ENCODE results near the gene HS6ST2. TPM values are rescaled to one million over a fixed set of nuclear protein-coding genes. Genes with fewer than 3 reads are reported as not detected.
"Not testable (repeated sequence)": the region's sequence is repeated elsewhere in the genome, so short reads cannot be mapped to it uniquely, and the experiment has no call there.

Gene HS6ST2
- total RNA-seq, 2 experiments from 2014 or later = not detected

GRCh38 chrX:132986556-132986955, 28.1 kb upstream of the HS6ST2 start:
- Histone ChIP-seq H3K4me1 (ENCODE audit: insufficient read depth, low read length, poor library complexity, severe bottlenecking) (no peaks in the 10 kb centered on the region), H3K4me2 (ENCODE audit: low read length) (no peak overlapping the region), H4K20me1 (ENCODE audit: insufficient read depth, low read length) (no peaks in the 10 kb centered on the region), H3K4me3 (ENCODE audit: low read depth, low read length, poor library complexity, severe bottlenecking) (no peak overlapping the region), H3K79me2 (ENCODE audit: insufficient read depth, low read depth, low read length) (no peaks in the 10 kb centered on the region), H2AFZ (ENCODE audit: low read length) (no peak overlapping the region), H3K9me2 (ENCODE audit: insufficient read depth, low read length) (no peaks in the 10 kb centered on the region), H3K36me3 (ENCODE audit: insufficient read depth, low read length) (no peaks in the 10 kb centered on the region), H3K27ac (ENCODE audit: low read depth, low read length, poor library complexity, severe bottlenecking) (no peak overlapping the region), H3K9me3 (ENCODE audit: low read length) (no peaks in the 10 kb centered on the region)
- CTCF ChIA-PET (ENCODE audit: unreplicated experiment) = no interaction called here
- POLR2A ChIA-PET = no interaction called here
- intact Hi-C loops (cut with micrococcal nuclease; ENCODE audit: unreplicated experiment) = no loop called here
- DNase-seq (ENCODE audit: low spot score) = no peak
- BruUV-seq (replicated peaks) = no TSS peak
- TF ChIP-seq CTCF (conservative IDR thresholded peaks at IDR 0.05; ENCODE audit: low read length) (no peak), EZH2phosphoT487 (IDR thresholded peaks at IDR 0.05; ENCODE audit: borderline replicate concordance, low read depth, low read length) (no peak)

GRCh38 chrX:132984058-132984650, 25.7 kb upstream of the HS6ST2 start:
- Histone ChIP-seq H3K27ac (ENCODE audit: low read depth, low read length, poor library complexity, severe bottlenecking) (no peak overlapping the region), H3K9me3 (ENCODE audit: low read length) (no peaks in the 10 kb centered on the region), H3K9me2 (ENCODE audit: insufficient read depth, low read length) (no peaks in the 10 kb centered on the region), H3K4me2 (ENCODE audit: low read length) (no peak overlapping the region), H2AFZ (ENCODE audit: low read length) (no peak overlapping the region), H3K36me3 (ENCODE audit: insufficient read depth, low read length) (no peaks in the 10 kb centered on the region), H3K4me1 (ENCODE audit: insufficient read depth, low read length, poor library complexity, severe bottlenecking) (no peaks in the 10 kb centered on the region), H4K20me1 (ENCODE audit: insufficient read depth, low read length) (no peaks in the 10 kb centered on the region), H3K79me2 (ENCODE audit: insufficient read depth, low read depth, low read length) (no peaks in the 10 kb centered on the region), H3K4me3 (ENCODE audit: low read depth, low read length, poor library complexity, severe bottlenecking) (no peak overlapping the region)
- BruUV-seq (replicated peaks) = no TSS peak
- intact Hi-C loops (cut with micrococcal nuclease; ENCODE audit: unreplicated experiment) = no loop called here
- CTCF ChIA-PET (ENCODE audit: unreplicated experiment) = no interaction called here
- no peak for DNase-seq (ENCODE audit: low spot score)
- TF ChIP-seq CTCF (conservative IDR thresholded peaks at IDR 0.05; ENCODE audit: low read length) (no peak), EZH2phosphoT487 (IDR thresholded peaks at IDR 0.05; ENCODE audit: borderline replicate concordance, low read depth, low read length) (no peak)
- POLR2A ChIA-PET = no interaction called here

GRCh38 chrX:132983496-132983895, 25.1 kb upstream of the HS6ST2 start:
- H3K4me1 ChIP-seq (ENCODE audit: insufficient read depth, low read length, poor library complexity, severe bottlenecking) = no peaks in the 10 kb centered on the region
- ChIA-PET POLR2A (no interaction called here), CTCF (ENCODE audit: unreplicated experiment) (no interaction called here)
- no peaks in the 10 kb centered on the region for H3K9me3 ChIP-seq (ENCODE audit: low read length)
- DNase-seq (ENCODE audit: low spot score) = no peak
- no peak overlapping the region for H2AFZ ChIP-seq (ENCODE audit: low read length)
- no peaks in the 10 kb centered on the region for H3K9me2 ChIP-seq (ENCODE audit: insufficient read depth, low read length)
- no peak overlapping the region for H3K4me3 ChIP-seq (ENCODE audit: low read depth, low read length, poor library complexity, severe bottlenecking)
- no peaks in the 10 kb centered on the region for H3K36me3 ChIP-seq (ENCODE audit: insufficient read depth, low read length)
- H3K79me2 ChIP-seq (ENCODE audit: insufficient read depth, low read depth, low read length) = no peaks in the 10 kb centered on the region
- no peak overlapping the region for H3K4me2 ChIP-seq (ENCODE audit: low read length)
- BruUV-seq (replicated peaks) = no TSS peak
- TF ChIP-seq CTCF (conservative IDR thresholded peaks at IDR 0.05; ENCODE audit: low read length) (no peak), EZH2phosphoT487 (IDR thresholded peaks at IDR 0.05; ENCODE audit: borderline replicate concordance, low read depth, low read length) (no peak)
- intact Hi-C loops (cut with micrococcal nuclease; ENCODE audit: unreplicated experiment) = no loop called here
- no peak overlapping the region for H3K27ac ChIP-seq (ENCODE audit: low read depth, low read length, poor library complexity, severe bottlenecking)
- no peaks in the 10 kb centered on the region for H4K20me1 ChIP-seq (ENCODE audit: insufficient read depth, low read length)

GRCh38 chrX:132980035-132980434, 21.6 kb upstream of the HS6ST2 start:
- H3K27ac ChIP-seq (ENCODE audit: low read depth, low read length, poor library complexity, severe bottlenecking); H3K4me3 ChIP-seq (ENCODE audit: low read depth, low read length, poor library complexity, severe bottlenecking); H3K79me2 ChIP-seq (ENCODE audit: insufficient read depth, low read depth, low read length); H3K9me3 ChIP-seq (ENCODE audit: low read length); H3K4me2 ChIP-seq (ENCODE audit: low read length); H4K20me1 ChIP-seq (ENCODE audit: insufficient read depth, low read length); H3K36me3 ChIP-seq (ENCODE audit: insufficient read depth, low read length); BruUV-seq (replicated peaks); H2AFZ ChIP-seq (ENCODE audit: low read length); intact Hi-C loops (cut with micrococcal nuclease; ENCODE audit: unreplicated experiment); DNase-seq (ENCODE audit: low spot score); H3K4me1 ChIP-seq (ENCODE audit: insufficient read depth, low read length, poor library complexity, severe bottlenecking); CTCF ChIA-PET (ENCODE audit: unreplicated experiment); POLR2A ChIA-PET; H3K9me2 ChIP-seq (ENCODE audit: insufficient read depth, low read length): not testable (repeated sequence)
